Stimulated activated naive CD4-positive, alpha-beta T cell (primary cell): ENCODE data around the gene KANSL1.

ENCODE experiments used
- DNase-seq, 6 experiments: peaks; one replicate each; lab custom pipeline; 2025; lab: John Stamatoyannopoulos, UW

Gene KANSL1

GRCh38 chr17:46072998-46073397, 120.2 kb downstream of the KANSL1 start:
- no peak for DNase-seq

- DNase-seq = no peak
Measured at GRCh38 chr17:46071796-46072195, 121.4 kb downstream of the KANSL1 start.

GRCh38 chr17:46064460-46064859, 128.8 kb downstream of the KANSL1 start:
- no peak for DNase-seq

- no peak for DNase-seq
Measured at GRCh38 chr17:46063241-46063640, 130.0 kb downstream of the KANSL1 start.

GRCh38 chr17:46061435-46061834, 131.8 kb downstream of the KANSL1 start:
- no peak for DNase-seq

GRCh38 chr17:46060461-46060860, 132.8 kb downstream of the KANSL1 start:
- no peak for DNase-seq

- no peak for DNase-seq
Measured at GRCh38 chr17:46059486-46059885, 133.7 kb downstream of the KANSL1 start.

- DNase-seq = no peak
Measured at GRCh38 chr17:46057366-46057765, 135.9 kb downstream of the KANSL1 start.

- no peak for DNase-seq
Measured at GRCh38 chr17:46056800-46057304, 136.4 kb downstream of the KANSL1 start.

GRCh38 chr17:46053911-46054534, 139.2 kb downstream of the KANSL1 start:
- no peak for DNase-seq

- no peak for DNase-seq
Measured at GRCh38 chr17:46049656-46050055, 143.6 kb downstream of the KANSL1 start.

GRCh38 chr17:46047856-46048255, 145.4 kb downstream of the KANSL1 start:
- DNase-seq = no peak

- DNase-seq = no peak
Measured at GRCh38 chr17:46047398-46047797, 145.8 kb downstream of the KANSL1 start.

GRCh38 chr17:46046957-46047356, 146.3 kb downstream of the KANSL1 start:
- no peak for DNase-seq

- no peak for DNase-seq
Measured at GRCh38 chr17:46045639-46046038, 147.6 kb downstream of the KANSL1 start.

- DNase-seq = no peak
Measured at GRCh38 chr17:46044989-46045388, 148.2 kb downstream of the KANSL1 start.

GRCh38 chr17:46044286-46044928, 148.8 kb downstream of the KANSL1 start:
- DNase-seq = peak in 5 of 6 experiments; percentile 10 to 57 (median 32)

GRCh38 chr17:46043606-46044005, 149.6 kb downstream of the KANSL1 start:
- DNase-seq = no peak

GRCh38 chr17:46042925-46043324, 150.3 kb downstream of the KANSL1 start:
- no peak for DNase-seq

GRCh38 chr17:46042246-46042645, 151.0 kb downstream of the KANSL1 start:
- no peak for DNase-seq

GRCh38 chr17:46039592-46040186, 153.5 kb downstream of the KANSL1 start:
- no peak for DNase-seq

- DNase-seq = no peak
Measured at GRCh38 chr17:46038937-46039336, 154.3 kb downstream of the KANSL1 start.

GRCh38 chr17:46038414-46038813, 154.8 kb downstream of the KANSL1 start:
- no peak for DNase-seq
